GM19099 (cell line): ENCODE results near the gene C21orf91.

Experiments
- POLR2A ChIP-seq: IDR thresholded peaks from 3 replicates; pipeline ENCODE4 v1.6.1; 2011; ENCODE audit warnings: low read depth; ENCODE audit not compliant: insufficient read length; ENCODE audit errors: extremely low read depth

Gene C21orf91

DNA sequence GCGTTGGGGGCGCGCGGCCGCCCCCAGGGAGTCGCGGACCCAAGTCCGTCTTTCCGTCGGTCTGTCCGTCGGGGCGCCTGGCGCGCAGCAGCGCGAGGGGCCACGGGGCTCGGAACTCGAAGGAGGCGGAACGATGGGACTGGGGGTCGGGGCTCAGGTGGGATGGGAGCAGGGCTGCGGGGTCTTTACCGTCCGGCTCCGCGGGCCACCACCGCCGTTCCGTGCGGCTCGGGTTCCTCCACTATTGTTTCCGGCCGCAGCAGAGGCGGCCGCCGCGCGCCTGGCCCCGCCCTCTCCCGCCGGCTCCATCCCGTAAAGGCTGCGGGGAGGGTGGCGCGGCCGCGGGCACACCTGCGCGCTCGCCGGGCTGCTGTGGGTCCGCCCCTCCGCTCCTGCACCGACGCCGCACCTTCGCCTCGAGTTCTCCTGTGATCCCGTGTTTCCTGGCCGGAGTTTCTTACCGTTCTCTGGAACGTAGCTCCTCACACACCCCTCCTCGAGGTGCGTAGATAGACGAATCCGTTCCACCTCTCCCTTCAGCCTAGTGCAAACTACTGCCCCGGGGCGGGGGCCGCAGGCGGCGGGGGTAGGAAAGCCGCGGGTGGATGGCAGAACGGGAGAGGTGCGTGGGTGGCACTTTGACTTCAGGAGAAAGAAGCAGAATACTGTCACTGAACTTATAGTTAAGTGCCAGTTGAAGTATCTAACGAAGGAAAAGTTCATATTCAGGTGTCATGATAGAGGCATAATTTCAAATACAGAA lies at the start of gene C21orf91:
TSS of gene C21orf91 (minus strand) at position 243 of the 763 bp plus-strand sequence. CDS start 1,038 bp downstream, outside the sequence.
- peak; percentile 94 for TF ChIP-seq POLR2A

DNA sequence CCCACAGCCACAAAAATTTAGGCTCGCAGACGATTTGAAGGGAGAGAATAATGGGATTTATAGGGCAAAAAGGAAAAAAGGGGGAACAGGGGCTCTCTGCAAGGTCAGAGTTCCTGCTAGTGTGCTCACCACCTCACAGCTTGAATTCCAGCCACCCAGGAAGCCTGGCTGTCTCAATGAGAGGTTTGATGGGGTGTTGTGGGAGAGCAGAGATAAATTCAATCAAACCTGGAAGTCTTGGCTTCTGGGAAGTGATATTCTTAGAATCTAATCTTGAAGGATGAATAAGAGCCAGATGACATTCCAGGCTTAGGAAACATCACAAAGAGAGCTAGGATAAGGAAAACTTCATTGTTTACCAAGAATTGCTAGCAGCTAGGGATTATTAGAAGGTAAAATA lies 47.4 kb upstream of the C21orf91 start:
- no peak for TF ChIP-seq POLR2A

DNA sequence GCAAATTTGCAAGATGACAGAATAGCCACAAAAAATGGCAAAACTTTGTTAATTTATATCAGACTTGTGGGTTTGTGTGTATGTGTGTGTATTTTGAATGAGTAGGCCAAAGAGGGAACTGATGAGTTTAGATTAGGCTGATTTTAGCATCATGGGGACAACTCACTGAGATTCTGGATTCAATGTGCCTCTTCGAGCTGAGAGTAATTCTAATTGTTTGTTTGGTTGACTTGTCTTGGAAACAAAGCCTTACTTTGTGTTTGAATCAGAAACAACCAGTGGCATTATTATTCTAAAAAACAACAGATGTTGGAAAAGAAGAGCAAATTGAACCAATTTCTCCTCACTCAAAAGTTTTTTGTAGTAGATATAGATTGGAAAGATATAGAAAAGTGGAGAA lies 40.5 kb upstream of the C21orf91 start:
- no peak for TF ChIP-seq POLR2A

DNA sequence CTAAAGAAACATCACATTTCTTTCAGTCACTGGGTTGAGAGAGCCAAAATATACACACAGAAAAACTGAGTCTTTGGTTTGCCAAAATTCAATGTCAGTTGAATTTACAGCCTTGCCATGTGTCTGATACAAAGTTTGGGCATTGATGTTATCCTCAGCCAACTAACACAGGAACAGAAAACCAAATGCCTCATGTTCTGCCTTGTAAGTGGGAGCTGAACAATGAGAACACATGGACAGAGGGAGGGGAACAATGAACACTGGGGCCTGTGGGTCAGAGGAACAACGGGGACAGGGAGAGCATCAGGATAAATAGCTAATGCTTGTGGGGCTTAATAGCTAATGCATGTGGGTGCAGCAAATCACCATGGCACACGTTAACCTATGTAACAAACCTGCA lies 39.6 kb upstream of the C21orf91 start:
- TF ChIP-seq POLR2A = no peak

DNA sequence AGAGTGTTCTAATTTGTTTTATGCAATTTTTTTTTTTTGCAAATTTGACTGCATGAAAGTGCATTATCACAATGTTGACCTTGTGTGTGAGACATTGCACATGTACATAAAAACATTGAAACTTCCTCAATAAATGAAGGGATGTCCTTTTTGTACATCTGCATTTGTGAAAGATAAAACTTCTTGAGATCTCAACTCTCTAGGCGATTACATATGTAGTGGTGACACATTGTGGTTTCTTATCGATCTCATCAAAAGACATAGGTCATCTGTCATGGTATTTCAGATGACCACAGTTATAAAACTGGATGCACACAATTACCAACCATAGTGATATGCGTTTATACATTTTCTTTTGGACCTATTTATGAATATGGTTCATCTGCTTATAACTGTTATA lies 35.6 kb upstream of the C21orf91 start:
- TF ChIP-seq POLR2A = no peak

DNA sequence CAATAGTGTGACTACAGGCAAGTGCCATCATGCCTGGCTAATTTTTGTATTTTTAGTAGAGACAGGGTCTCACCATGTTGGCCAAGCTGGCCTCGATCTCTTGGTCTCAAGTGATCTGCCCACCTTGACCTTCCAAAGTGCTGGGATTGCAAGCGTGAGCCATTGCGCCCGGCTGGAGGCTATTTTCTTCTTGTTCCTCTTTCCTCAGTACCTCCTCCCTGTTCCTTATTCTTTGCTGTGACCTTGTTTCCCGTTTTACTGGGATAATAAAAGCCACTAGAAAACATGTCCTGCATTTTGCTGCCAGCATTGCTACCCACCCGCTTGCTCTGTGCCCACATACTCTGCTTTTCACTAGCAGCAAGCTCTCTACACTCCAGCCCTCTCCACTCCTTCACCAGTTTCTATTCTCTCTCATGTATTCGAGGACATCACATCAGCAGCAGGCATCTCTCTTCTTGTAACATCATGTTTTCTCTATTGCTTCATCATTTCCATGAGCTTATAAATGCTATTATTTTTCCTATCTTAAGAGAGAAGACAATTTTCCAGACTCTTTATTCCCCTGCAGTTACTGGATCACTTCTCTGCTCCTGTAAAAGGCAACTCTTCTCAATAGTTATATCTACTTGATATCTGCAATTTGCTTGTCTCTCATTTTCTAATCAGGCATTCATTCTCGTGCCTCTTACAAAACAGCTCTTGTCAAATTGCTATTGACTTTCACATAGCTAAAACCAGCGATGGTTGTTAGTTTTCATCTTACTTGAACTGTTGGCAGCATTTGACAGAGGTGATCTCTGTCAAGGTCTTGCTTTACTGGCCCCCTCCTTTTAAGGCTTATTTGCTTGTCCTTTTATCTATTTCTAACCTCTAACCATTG lies 34.5 kb upstream of the C21orf91 start:
- no peak for TF ChIP-seq POLR2A

DNA sequence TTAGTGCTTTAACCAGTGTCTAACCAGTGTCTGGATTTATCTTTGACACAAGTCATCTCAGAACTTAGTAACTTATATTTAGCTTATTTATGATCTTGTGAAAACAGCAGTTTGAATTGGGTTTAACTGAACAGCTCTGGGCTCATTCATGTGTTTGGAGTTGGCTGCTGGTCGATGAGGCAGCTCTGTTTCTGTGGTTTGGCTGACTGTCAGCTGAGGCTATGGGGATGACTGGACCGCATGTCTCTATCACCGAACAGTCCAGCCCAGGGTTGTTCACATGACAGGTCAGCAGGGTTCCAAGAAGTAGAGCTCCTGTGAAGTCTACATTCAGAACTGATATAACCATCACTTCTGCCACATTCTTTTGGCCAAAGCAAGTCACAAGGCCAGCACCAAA lies 29.1 kb upstream of the C21orf91 start:
- no peak for TF ChIP-seq POLR2A

DNA sequence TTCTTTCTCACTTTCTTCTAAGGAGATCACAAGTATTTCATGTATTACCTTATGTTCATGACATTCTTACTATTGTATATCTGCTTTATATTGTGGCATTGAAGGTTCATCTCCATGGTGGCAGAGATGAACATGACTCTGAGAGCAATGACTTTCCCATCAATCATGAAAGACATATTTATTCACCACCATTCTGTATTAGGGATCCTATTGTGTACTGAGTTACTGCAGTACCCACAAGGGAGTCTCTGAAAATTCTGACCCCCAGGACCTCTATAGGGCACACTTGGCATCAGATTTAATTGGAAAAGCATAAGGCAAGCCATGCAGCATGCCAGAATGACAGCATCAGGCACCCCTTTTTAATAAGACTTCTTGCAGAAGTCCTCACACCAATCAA lies 21.9 kb upstream of the C21orf91 start:
- TF ChIP-seq POLR2A = no peak

DNA sequence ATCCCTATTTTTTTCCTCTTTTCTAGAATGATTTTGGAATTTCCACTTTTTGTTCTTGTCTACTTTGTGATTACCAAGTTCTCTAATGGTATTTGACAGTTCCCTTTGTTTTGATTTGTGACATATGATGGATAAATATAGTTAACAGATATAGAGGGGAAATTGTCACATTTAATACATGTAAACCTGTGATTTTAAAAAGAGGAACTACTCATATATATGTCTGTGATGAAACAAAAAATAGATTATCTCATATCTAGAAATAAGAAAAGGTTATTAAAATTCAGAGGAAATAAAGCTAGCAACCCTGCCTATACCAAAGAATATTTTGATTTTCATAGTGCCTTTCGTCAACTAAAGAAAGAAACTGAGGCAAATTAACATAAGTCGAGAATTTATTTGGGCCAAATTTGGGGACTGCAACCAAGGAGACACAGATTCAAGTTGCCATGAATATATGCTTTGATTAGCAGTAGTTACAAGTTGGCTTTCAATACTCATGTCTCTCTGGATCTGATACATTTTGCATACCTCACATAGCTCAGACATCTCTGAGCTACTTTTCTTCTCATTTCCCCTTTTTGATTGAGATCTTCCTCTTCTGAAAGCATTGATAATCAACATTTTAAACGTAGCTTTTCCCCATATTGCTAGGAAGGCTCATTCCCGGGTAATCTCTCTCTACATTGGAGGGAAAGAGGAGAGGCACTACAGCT lies 15.6 kb upstream of the C21orf91 start:
- TF ChIP-seq POLR2A = no peak

DNA sequence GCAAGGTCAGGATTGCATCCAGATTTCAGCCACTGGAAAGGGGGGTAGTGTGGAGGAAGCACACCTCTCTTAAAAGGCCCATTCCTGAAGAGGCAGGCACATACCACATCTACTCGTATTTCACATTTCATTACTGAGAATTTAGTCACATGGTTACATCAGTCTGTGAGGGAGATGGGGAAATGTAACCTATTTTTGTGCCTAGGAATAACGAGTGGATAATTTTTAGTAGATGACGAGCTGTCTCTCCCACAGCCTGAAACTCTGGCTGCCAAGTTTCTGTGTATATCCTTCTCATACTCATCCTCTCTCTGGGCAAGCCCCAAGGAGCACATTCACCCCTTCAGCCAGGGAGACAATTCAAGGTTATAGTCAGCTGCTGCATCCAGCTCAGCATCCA lies 10.3 kb upstream of the C21orf91 start:
- TF ChIP-seq POLR2A = no peak

DNA sequence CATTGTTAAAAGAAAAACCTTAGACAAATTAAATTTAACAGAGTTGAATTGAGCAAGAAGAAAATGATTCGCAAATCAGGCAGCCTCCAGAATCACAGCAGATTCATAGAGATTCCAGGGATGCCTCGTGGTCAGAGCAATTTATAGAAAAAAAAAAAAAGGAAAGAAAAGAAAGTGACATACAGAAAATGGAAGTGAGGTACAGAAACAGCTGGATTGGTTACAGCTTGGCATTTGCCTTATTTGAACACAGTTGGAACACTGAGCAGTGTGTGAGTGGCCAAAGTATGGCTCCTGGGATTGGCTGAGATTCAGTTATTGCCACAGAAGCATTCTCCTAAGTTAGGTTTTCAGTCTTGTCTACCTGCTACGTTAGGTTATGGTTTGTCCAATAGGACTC lies 9.1 kb upstream of the C21orf91 start:
- no peak for TF ChIP-seq POLR2A

DNA sequence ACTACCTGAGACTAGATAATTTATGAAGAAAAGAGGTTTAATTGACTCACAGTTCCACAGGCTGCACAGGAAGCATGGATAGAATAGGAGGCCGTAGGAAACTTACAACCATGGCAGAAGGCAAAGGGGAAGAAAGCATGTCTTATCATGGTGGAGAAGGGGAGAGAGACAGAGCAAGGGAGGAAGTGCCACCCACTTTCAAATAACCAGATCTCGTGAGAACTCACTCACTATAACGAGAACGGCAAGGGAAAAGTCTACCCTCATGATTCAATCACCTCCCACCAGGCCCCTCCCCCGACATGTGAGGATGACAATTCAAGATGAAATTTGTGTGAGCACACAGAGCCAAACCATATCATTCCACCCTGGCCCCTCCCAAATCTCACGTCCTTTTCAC lies 4.7 kb upstream of the C21orf91 start:
- TF ChIP-seq POLR2A = no peak

DNA sequence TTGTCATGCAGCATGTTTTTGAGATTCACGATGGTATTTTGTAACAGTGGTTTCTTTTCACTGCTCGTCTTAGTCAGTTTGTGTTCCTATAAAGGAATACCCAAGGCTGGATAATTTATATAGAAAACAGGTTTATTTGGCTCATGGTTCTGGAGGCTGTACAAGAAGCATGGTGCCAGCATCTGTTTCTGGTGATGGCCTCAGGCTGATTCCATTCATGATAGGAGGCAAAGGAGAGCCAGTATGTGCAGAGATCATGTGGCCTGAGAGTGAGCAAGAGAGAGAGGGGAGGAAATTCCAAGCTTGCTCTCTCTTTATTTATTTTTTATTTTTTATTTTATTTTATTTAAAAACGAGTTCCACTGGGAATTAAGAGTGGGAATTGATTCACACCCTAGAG lies 2.0 kb upstream of the C21orf91 start:
- TF ChIP-seq POLR2A = no peak

DNA sequence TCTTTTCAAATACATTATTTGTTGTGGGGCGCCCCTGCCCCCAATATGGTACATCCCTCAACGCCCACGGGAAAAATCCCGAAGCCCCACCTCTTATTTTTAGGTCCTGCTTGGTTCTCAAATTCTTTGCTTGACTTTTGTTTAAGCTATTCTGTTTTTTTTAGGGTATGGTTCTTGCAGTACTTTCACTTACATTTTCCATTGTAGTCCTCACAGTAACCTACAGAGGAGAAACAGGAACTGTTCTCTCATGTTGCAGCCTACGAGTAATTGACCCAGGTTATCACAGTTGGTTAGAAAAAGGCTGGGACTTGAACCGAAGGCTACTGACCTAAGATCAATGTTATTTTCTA lies 697 bp upstream of the C21orf91 start:
- TF ChIP-seq POLR2A = no peak

DNA sequence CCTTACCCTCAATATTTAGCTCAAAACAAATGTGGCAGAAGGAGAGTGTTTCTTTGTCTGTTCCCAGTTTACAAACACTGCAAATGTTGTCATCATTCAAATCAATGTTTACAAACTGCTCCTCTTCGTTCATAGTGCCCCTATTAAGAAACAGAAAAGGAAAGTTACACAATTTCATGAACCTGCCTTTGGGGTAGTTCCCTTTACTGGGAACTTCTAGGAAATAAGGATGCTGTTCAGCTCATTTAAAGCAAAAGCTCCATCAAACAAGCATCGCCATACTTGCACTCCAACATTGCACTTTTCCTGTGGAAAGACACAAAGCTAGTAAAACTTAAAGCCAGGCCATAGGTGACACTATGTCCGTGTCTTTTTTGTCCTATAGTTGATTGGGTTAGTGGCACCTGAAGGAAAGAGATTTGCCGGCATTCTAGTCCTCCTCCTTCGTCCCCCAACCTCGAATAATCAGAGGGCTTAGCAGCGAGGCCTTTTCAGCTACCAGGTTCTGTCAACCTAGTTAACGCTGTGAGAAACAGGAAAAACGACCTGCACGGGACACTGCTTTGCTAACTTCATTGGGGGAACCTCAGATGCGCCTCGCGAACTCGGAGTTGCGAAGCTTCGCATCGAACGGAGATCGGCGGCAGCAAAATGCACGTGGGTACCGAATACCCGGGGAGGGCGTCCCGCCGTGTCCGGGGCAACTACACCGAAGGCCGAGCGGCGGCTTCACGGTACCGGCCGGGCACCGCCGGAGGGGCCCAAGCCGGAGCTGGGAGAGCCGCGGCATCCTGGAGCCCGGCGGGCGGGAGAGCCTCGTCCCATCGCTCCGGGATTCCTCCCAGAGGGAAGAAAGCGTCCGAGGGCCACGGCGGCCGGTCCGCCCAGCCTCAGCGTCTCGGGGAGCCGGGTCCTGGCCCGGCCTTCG lies 706 bp downstream of the C21orf91 start:
- TF ChIP-seq POLR2A = no peak

DNA sequence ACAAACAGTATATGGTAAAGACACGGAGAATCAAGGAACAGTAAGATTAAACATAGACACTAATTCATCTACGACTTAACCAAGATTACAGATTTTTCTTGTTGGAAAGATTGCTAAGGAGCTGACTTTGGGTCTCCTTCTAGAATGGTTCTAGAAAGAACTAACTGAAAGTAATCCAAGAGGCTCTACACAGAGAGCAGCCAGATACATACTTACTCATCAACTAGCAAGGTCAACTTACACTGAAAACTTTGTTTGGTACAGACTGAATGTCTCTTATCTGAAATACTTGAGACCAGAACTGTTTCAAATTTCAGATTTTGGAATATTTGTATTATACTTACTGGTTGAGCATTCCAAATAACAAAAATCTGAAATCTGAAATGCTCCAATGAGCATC lies 5.8 kb downstream of the C21orf91 start:
- TF ChIP-seq POLR2A = no peak
